OCI-LY7 (cell line): ENCODE results near the gene COQ4. TPM values are rescaled to one million over a fixed set of nuclear protein-coding genes. Genes with fewer than 3 reads are reported as not detected.

Experiments
- BruUV-seq: library from RNA; stranded (reverse); fragments of 400-500 nt; replicated peaks from 2 replicates; lab custom pipeline; 2021; lab: Mats Ljungman, UMichigan
- CTCF ChIA-PET: fragments of 300-600 bp; sonication (Branson Sonifier 250); formaldehyde crosslinking; loops from one replicate; lab custom pipeline; 2022; ENCODE audit warnings: antibody characterized with exemption; ENCODE audit not compliant: unreplicated experiment; lab: Charles Lee
- POLR2A ChIA-PET: fragments of 300-600 bp; sonication (Branson Sonifier 250); formaldehyde crosslinking; loops from one replicate; lab custom pipeline; 2022; ENCODE audit warnings: antibody characterized with exemption; lab: Charles Lee
- DNase-seq: peaks from one replicate; pipeline ENCODE4 v3.0.0-alpha.2; 2015; ENCODE audit warnings: low spot score
- H2AFZ ChIP-seq: fragments of 200-600 bp; sonication (generic), shearing (Covaris generic); 2 replicates; pipeline ENCODE4 v1.6.1; 2014; ENCODE audit warnings: mild to moderate bottlenecking, antibody characterized with exemption, low read length, moderate library complexity
- H3K27ac ChIP-seq: fragments of 200-600 bp; sonication (generic); 2 replicates; pipeline ENCODE4 v1.5.1; 2014; ENCODE audit warnings: mixed run types, low read depth, mild to moderate bottlenecking, moderate library complexity, low read length, inconsistent platforms; ENCODE audit not compliant: poor library complexity, severe bottlenecking
- H3K36me3 ChIP-seq: fragments of 200-600 bp; sonication (generic); 2 replicates; pipeline ENCODE4 v1.6.1; 2014; ENCODE audit warnings: mild to moderate bottlenecking, antibody characterized with exemption, low read length, moderate library complexity, mixed read lengths; ENCODE audit not compliant: insufficient read depth
- H3K4me1 ChIP-seq: fragments of 200-600 bp; sonication (generic); 2 replicates; pipeline ENCODE4 v1.5.1; 2014; ENCODE audit warnings: mild to moderate bottlenecking, low read length; ENCODE audit not compliant: insufficient read depth, poor library complexity, severe bottlenecking
- H3K4me2 ChIP-seq: fragments of 200-600 bp; sonication (generic); 2 replicates; pipeline ENCODE4 v1.6.1; 2014; ENCODE audit warnings: mild to moderate bottlenecking, low read length
- H3K4me3 ChIP-seq: fragments of 200-600 bp; sonication (generic); 2 replicates; pipeline ENCODE4 v1.5.1; 2014; ENCODE audit warnings: mild to moderate bottlenecking, low read depth, low read length; ENCODE audit not compliant: poor library complexity, severe bottlenecking
- H3K79me2 ChIP-seq: fragments of 200-600 bp; sonication (generic); 2 replicates; pipeline ENCODE4 v1.6.1; 2016; ENCODE audit warnings: low read depth, mild to moderate bottlenecking, low read length, moderate library complexity, mixed read lengths; ENCODE audit not compliant: insufficient read depth
- H3K9me2 ChIP-seq: fragments of 200-600 bp; sonication (generic); 2 replicates; pipeline ENCODE4 v1.6.1; 2016; ENCODE audit warnings: mild to moderate bottlenecking, low read length, mixed read lengths; ENCODE audit not compliant: insufficient read depth
- H3K9me3 ChIP-seq: fragments of 200-600 bp; sonication (generic); 2 replicates; pipeline ENCODE4 v1.6.1; 2014; ENCODE audit warnings: mild to moderate bottlenecking, mixed run types, low read length, mixed read lengths
- H4K20me1 ChIP-seq: fragments of 200-600 bp; sonication (generic); 2 replicates; pipeline ENCODE4 v1.6.1; 2014; ENCODE audit warnings: mild to moderate bottlenecking, antibody characterized with exemption, low read length, moderate library complexity, mixed read lengths; ENCODE audit not compliant: insufficient read depth
- EZH2phosphoT487 ChIP-seq: fragments of 200-600 bp; sonication (generic); IDR thresholded peaks from 2 replicates; pipeline ENCODE4 v1.6.1; 2018; ENCODE audit warnings: low read depth, borderline replicate concordance, mild to moderate bottlenecking, mixed run types, antibody characterized with exemption, low read length, moderate library complexity, mixed read lengths
- intact Hi-C: fragments of 100-400 bp; cut with micrococcal nuclease; formaldehyde crosslinking; loops from one replicate; pipeline ENCODE4 v1.10.0; 2022; ENCODE audit not compliant: unreplicated experiment
- total RNA-seq, 2 experiments: library from RNA; depleted of rRNA in 1 of 2; stranded (reverse); fragments of >200 nt in 1 of 2; shearing (Covaris generic) in 1 of 2; gene quantifications; 2 replicates each; pipeline ENCODE4 v1.2.3, GENCODE V29; 2014 to 2022
- TF ChIP-seq, protein P1 (sequence below): fragments of 200-600 bp; sonication (generic); conservative IDR thresholded peaks from 2 replicates; pipeline ENCODE4 v1.5.1; 2014; ENCODE audit warnings: mild to moderate bottlenecking, antibody characterized with exemption, low read length, moderate library complexity, mixed read lengths

COQ4 gene
- total RNA-seq, 2 experiments from 2014 or later = 53.4 to 55.8 TPM

DNA sequence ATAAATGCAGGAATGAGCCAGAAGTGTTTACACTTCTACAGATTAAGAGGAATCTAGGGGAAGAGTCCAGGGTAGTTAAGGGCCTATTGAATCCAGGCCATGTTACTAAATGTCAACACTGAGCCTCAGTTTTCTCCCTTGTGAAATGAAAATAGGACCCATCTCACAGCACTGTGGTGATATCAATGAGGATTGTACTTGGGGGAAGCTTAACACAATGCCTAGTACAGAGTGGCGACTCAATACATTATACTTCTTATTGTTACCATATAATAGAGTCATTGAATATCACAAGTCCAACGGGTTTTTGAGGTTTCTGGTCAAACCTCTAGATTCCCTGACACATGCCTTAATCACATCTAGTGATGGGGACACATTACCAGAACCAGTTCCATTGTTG is 5.0 kb upstream of the COQ4 start:
- Histone ChIP-seq H3K36me3 (peaks cover 49% of the 10 kb centered on the region), H3K27ac (no peak overlapping the region), H4K20me1 (no peaks in the 10 kb centered on the region), H3K79me2 (peaks cover 14% of the 10 kb centered on the region), H3K4me1 (peaks cover 8% of the 10 kb centered on the region), H2AFZ (no peak overlapping the region), H3K4me3 (no peak overlapping the region), H3K4me2 (no peak overlapping the region), H3K9me3 (no peaks in the 10 kb centered on the region), H3K9me2 (no peaks in the 10 kb centered on the region)
- POLR2A ChIA-PET = interaction anchor here (0.6 kb wide), 1 partner anchor 21 kb away, joined by 3 read pairs; no protein-coding TSS in a partner anchor
- TF ChIP-seq, protein P1, sequence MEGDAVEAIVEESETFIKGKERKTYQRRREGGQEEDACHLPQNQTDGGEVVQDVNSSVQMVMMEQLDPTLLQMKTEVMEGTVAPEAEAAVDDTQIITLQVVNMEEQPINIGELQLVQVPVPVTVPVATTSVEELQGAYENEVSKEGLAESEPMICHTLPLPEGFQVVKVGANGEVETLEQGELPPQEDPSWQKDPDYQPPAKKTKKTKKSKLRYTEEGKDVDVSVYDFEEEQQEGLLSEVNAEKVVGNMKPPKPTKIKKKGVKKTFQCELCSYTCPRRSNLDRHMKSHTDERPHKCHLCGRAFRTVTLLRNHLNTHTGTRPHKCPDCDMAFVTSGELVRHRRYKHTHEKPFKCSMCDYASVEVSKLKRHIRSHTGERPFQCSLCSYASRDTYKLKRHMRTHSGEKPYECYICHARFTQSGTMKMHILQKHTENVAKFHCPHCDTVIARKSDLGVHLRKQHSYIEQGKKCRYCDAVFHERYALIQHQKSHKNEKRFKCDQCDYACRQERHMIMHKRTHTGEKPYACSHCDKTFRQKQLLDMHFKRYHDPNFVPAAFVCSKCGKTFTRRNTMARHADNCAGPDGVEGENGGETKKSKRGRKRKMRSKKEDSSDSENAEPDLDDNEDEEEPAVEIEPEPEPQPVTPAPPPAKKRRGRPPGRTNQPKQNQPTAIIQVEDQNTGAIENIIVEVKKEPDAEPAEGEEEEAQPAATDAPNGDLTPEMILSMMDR = no peak
- no peak for TF ChIP-seq EZH2phosphoT487
- intact Hi-C loops = no loop called here
- BruUV-seq = no TSS peak
- CTCF ChIA-PET = no interaction called here
- DNase-seq = no peak

DNA sequence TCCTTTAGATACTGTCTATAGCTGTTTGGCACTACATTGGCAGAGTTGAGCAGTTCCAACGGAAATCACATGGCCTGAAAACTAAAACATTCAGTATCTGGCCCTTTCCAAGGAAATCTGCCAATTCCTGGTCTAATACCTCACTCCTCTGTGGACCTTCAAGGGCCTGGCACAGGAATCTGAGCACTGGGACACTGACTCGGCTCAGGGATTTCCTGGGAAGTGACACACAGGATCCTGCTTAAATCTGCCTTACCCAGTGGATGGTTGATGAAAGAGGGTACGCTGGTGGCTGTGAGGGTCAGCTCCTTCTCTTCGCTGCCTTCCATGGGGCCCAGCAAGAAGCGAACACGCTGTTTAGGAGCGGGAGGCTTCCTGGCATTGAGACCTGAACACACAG is 1.3 kb upstream of the COQ4 start:
- intact Hi-C loops = loop anchor here (5.0 kb wide), 1 partner anchor 44 kb away; the partner anchor contains the start of genes GOLGA2 and SWI5
- TF ChIP-seq EZH2phosphoT487 = no peak
- TF ChIP-seq, protein P1 = no peak
- Histone ChIP-seq H3K79me2 (peaks cover 39% of the 10 kb centered on the region), H3K4me2 (peak overlapping the region; percentile 86), H3K4me1 (peaks cover 22% of the 10 kb centered on the region), H4K20me1 (peaks cover 4% of the 10 kb centered on the region; the same call in 1 of the 2 replicates), H3K27ac (no peak overlapping the region), H2AFZ (no peak overlapping the region), H3K4me3 (peak overlapping the region; percentile 81), H3K36me3 (peaks cover 48% of the 10 kb centered on the region), H3K9me3 (no peaks in the 10 kb centered on the region), H3K9me2 (no peaks in the 10 kb centered on the region)
- no peak for DNase-seq
- ChIA-PET CTCF (no interaction called here), POLR2A (interaction anchor here (1.0 kb wide), 1 partner anchor 16 kb away, joined by 3 read pairs; no protein-coding TSS in a partner anchor)
- no TSS peak for BruUV-seq

DNA sequence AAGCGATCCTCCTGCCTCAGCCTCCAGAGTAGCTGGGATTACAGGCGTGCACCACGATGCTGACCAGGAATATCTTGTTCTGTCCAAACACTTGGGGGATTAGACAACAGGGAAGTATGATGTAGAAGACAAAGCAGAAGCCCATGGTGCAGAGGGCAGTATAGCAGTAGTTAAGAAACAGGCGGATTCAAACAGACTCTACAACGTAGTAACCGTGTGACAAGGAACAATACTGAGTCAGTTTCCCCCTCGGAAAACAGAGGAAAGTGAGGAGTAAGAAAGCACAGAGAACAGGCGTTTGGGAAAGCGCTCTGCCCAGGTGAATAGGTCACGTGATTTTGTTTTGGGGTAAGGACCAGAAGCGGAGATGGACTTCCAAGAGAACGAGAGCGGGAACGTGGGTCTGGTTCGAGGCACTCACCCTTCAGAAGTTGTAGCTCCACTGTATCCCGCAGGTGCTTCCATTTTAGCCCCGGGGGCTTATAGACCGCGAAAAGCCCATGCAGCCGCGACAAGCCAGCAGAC is 698 bp upstream of the COQ4 start:
- CTCF ChIA-PET = no interaction called here
- POLR2A ChIA-PET = interaction anchor here (0.6 to 1.0 kb wide), 2 partner anchors 15 to 223 kb away, joined by 3 read pairs; no protein-coding TSS in a partner anchor
- peaks cover 39% of the 10 kb centered on the region for H3K79me2 ChIP-seq

More for the DNA sequence above, 698 bp upstream of the COQ4 start:
- Histone ChIP-seq H4K20me1 (peaks cover 4% of the 10 kb centered on the region; the same call in 1 of the 2 replicates), H3K36me3 (peaks cover 46% of the 10 kb centered on the region), H3K27ac (peak overlapping the region; percentile 77), H3K4me1 (peaks cover 22% of the 10 kb centered on the region), H2AFZ (peak overlapping the region; percentile 88), H3K9me2 (no peaks in the 10 kb centered on the region), H3K9me3 (no peaks in the 10 kb centered on the region), H3K4me3 (peak overlapping the region; percentile 81), H3K4me2 (peak overlapping the region; percentile 86)
- DNase-seq = no peak
- TSS peak; percentile 92 for BruUV-seq
- intact Hi-C loops = loop anchor here (1.0 to 5.0 kb wide), 4 partner anchors 18 to 230 kb away; partner anchors contain the start of genes GOLGA2, SLC27A4, SPTAN1 and SWI5
- TF ChIP-seq, protein P1 = no peak
- no peak for TF ChIP-seq EZH2phosphoT487
